ENCODE data around the gene PICK1.

The PICK1 gene

GRCh38 chr22:38051261-38051660 lies 5.9 kb upstream of the PICK1 start:
- no peak for FAIRE-seq

GRCh38 chr22:38051900-38052862 lies 5.0 kb upstream of the PICK1 start:
- FAIRE-seq = no peak

GRCh38 chr22:38062791-38063190 lies 5.6 kb downstream of the PICK1 start:
- FAIRE-seq = no peak

GRCh38 chr22:38065539-38065938 lies 8.3 kb downstream of the PICK1 start:
- FAIRE-seq = no peak

- no peak for FAIRE-seq
These were observed 9.3 kb downstream of the PICK1 start for GRCh38 chr22:38066381-38067027.

- no peak for FAIRE-seq
These were observed 9.8 kb downstream of the PICK1 start for GRCh38 chr22:38067028-38067415.

- FAIRE-seq = no peak
These were observed 10.7 kb downstream of the PICK1 start for GRCh38 chr22:38067761-38068360.

- FAIRE-seq = no peak
These were observed 11.6 kb downstream of the PICK1 start for GRCh38 chr22:38068641-38069371.

GRCh38 chr22:38069372-38070249 lies 12.4 kb downstream of the PICK1 start:
- FAIRE-seq = no peak

GRCh38 chr22:38070250-38070921 lies 13.2 kb downstream of the PICK1 start:
- FAIRE-seq = no peak

GRCh38 chr22:38071421-38072321 lies 14.5 kb downstream of the PICK1 start:
- FAIRE-seq = no peak

GRCh38 chr22:38072322-38073149 lies 15.3 kb downstream of the PICK1 start:
- no peak for FAIRE-seq

- no peak for FAIRE-seq
These were observed 16.2 kb downstream of the PICK1 start for GRCh38 chr22:38073150-38074130.

- no peak for FAIRE-seq
These were observed 17.2 kb downstream of the PICK1 start for GRCh38 chr22:38074181-38075104.

GRCh38 chr22:38075105-38075825 lies 18.1 kb downstream of the PICK1 start:
- FAIRE-seq = no peak

- FAIRE-seq = no peak
These were observed 18.8 kb downstream of the PICK1 start for GRCh38 chr22:38075961-38076360.
